ENCODE results near the gene CFAP46. TPM values are rescaled to one million over a fixed set of nuclear protein-coding genes. Genes with fewer than 3 reads are reported as not detected.
A peak's percentile ranks its signal among the peaks of the same experiment; 100 is the strongest.

CFAP46 gene
- total and polyA plus RNA-seq, 10 donors = 0.03 to 1.1 (median 0.12) TPM; not detected in 2

DNA sequence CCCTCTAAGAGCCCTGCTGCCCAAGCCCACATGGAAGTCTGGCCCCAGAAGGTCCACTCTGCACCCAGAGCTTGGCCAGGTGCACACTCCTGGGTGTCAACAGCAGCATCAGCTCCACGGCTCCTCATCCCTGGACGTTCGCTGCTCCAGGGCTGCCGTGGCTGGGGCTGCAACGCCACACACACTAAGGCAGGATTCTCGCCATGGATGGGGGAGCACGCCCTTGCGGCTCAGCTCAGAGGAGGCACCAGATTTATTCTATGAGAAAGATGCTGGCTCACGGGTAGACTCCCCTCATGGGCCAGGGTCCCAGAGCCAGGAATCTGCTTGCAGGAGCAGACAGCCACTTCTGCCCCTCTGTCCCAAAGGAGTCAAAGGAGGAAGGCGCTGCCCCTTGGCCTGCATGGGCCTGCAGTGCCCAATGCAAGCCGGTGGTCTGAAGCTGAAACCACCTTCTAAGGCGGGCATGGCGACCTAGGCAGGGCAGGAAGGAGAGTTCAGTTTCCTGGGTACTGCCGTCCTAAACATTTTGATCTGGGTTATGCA lies 42.1 kb downstream of the CFAP46 start:
- 84 to 94% (median 91%) methylated on average over 10 to 14 of the region's 14 CpGs for WGBS, 5 donors
- peaks cover 0 to 54% (median 0%) of the 10 kb centered on the region in 7 donors for H3K27me3 ChIP-seq (replicated peaks in 1 of 7)

GRCh38 chr10:132899751-132900065 lies 42.7 kb downstream of the CFAP46 start:
- intact Hi-C loops (cut with DNase I; ENCODE audit: low total_unique reads) = no loop called here
- no peak overlapping the region for H3K27ac ChIP-seq
- peaks cover 0 to 5% (median 0%) of the 10 kb centered on the region in 6 donors for H3K4me1 ChIP-seq
- no peak for TF ChIP-seq POLR2AphosphoS5 (IDR thresholded peaks at IDR 0.05)
- TF ChIP-seq CTCF (IDR thresholded peaks at IDR 0.05 in 8 of 11, conservative IDR thresholded peaks at IDR 0.05 in 3 of 11) = no peak
- no peak for TF ChIP-seq POLR2A (IDR thresholded peaks at IDR 0.05)
- H3K4me3 ChIP-seq = no peak overlapping the region
- H3K27me3 ChIP-seq (replicated peaks in 1 of 7) = peaks cover 0 to 51% (median 0%) of the 10 kb centered on the region in 7 donors
- no peaks in the 10 kb centered on the region for H3K36me3 ChIP-seq
- peak; percentile 69 for DNase-seq
- 79 to 94% (median 80%) methylated on average over 3 to 7 of the region's 7 CpGs for WGBS, 5 donors
- H3K9me3 ChIP-seq = peaks cover 0 to 11% (median 2%) of the 10 kb centered on the region in 8 donors

More for the DNA sequence above, 42.1 kb downstream of the CFAP46 start:
- intact Hi-C loops (cut with DNase I; ENCODE audit: low total_unique reads) = no loop called here
- TF ChIP-seq POLR2A (IDR thresholded peaks at IDR 0.05) (no peak), CTCF (IDR thresholded peaks at IDR 0.05 in 8 of 11, conservative IDR thresholded peaks at IDR 0.05 in 3 of 11) (no peak), POLR2AphosphoS5 (IDR thresholded peaks at IDR 0.05) (no peak)
- peaks cover 0 to 16% (median 4%) of the 10 kb centered on the region in 8 donors for H3K9me3 ChIP-seq
- H3K36me3 ChIP-seq = no peaks in the 10 kb centered on the region
- H3K4me3 ChIP-seq = no peak overlapping the region
- no peak overlapping the region for H3K27ac ChIP-seq
- peaks cover 0 to 5% (median 0%) of the 10 kb centered on the region in 6 donors for H3K4me1 ChIP-seq
- DNase-seq = peak; percentile 57

- intact Hi-C loops (cut with DNase I; ENCODE audit: low total_unique reads) = no loop called here
- no peaks in the 10 kb centered on the region for H3K36me3 ChIP-seq
- DNase-seq = peak; percentile 60
- TF ChIP-seq CTCF (IDR thresholded peaks at IDR 0.05 in 8 of 11, conservative IDR thresholded peaks at IDR 0.05 in 3 of 11) (no peak), POLR2A (IDR thresholded peaks at IDR 0.05) (no peak), POLR2AphosphoS5 (IDR thresholded peaks at IDR 0.05) (no peak)
- peaks cover 0 to 11% (median 2%) of the 10 kb centered on the region in 8 donors for H3K9me3 ChIP-seq
- peaks cover 0 to 1% (median 0%) of the 10 kb centered on the region in 6 donors for H3K4me1 ChIP-seq
- no peak overlapping the region for H3K27ac ChIP-seq
- H3K27me3 ChIP-seq (replicated peaks in 1 of 7) = peaks cover 0 to 50% (median 0%) of the 10 kb centered on the region in 7 donors
- no peak overlapping the region for H3K4me3 ChIP-seq
- 86 to 94% (median 90%) methylated on average over 6 to 30 of the region's 30 CpGs for WGBS, 5 donors
Observed at GRCh38 chr10:132899054-132899750, 43.2 kb downstream of the CFAP46 start.

GRCh38 chr10:132898391-132899053 lies 43.8 kb downstream of the CFAP46 start:
- H3K9me3 ChIP-seq = peaks cover 0 to 11% (median 2%) of the 10 kb centered on the region in 8 donors
- H3K36me3 ChIP-seq = no peaks in the 10 kb centered on the region
- intact Hi-C loops (cut with DNase I; ENCODE audit: low total_unique reads) = no loop called here
- TF ChIP-seq CTCF (IDR thresholded peaks at IDR 0.05 in 8 of 11, conservative IDR thresholded peaks at IDR 0.05 in 3 of 11) (no peak), POLR2A (IDR thresholded peaks at IDR 0.05) (no peak), POLR2AphosphoS5 (IDR thresholded peaks at IDR 0.05) (no peak)
- H3K4me1 ChIP-seq = no peaks in the 10 kb centered on the region
- DNase-seq = peak; percentile 70
- H3K27ac ChIP-seq = no peak overlapping the region
- H3K27me3 ChIP-seq (replicated peaks in 1 of 7) = peaks cover 0 to 53% (median 0%) of the 10 kb centered on the region in 7 donors
- no peak overlapping the region for H3K4me3 ChIP-seq
- WGBS, 5 donors = 84 to 87% (median 87%) methylated on average over 8 to 12 of the region's 12 CpGs

Measured in spleen (tissue), 11 donors.